C4-2B (cell line): ENCODE data around the gene GJA4.

Experiments
- H3K27ac ChIP-seq: fragments of 450-650 bp; 2 replicates; pipeline ENCODE4 v1.5.1; 2017
- ZFX ChIP-seq: fragments of 450-650 bp; IDR thresholded peaks from 2 replicates; pipeline ENCODE4 v1.6.1; 2017
- TF ChIP-seq, protein P1 (sequence below): fragments of 450-650 bp; conservative IDR thresholded peaks from 2 replicates; pipeline ENCODE4 v1.5.1; 2017; ENCODE audit warnings: mild to moderate bottlenecking

GJA4 gene

DNA sequence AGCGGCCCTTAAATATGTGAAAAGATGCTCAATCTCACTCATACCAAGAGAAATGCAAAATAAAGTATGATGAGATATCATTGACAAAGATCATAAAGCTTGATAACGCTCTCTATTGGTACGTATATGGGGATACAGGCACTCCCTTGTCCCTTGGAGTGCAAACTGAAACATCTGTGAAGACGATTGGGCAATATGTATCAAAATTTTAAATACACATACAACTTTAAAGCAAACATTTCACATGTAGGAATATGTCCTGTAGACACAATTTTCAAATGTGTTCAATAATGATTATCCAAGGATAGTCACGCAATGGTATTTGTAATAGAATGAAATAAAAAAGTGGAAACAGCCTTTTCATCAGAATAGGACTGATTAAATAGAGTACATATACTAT lies 13.8 kb upstream of the GJA4 start:
- H3K27ac ChIP-seq: no peak overlapping the region
- TF ChIP-seq, protein P1, sequence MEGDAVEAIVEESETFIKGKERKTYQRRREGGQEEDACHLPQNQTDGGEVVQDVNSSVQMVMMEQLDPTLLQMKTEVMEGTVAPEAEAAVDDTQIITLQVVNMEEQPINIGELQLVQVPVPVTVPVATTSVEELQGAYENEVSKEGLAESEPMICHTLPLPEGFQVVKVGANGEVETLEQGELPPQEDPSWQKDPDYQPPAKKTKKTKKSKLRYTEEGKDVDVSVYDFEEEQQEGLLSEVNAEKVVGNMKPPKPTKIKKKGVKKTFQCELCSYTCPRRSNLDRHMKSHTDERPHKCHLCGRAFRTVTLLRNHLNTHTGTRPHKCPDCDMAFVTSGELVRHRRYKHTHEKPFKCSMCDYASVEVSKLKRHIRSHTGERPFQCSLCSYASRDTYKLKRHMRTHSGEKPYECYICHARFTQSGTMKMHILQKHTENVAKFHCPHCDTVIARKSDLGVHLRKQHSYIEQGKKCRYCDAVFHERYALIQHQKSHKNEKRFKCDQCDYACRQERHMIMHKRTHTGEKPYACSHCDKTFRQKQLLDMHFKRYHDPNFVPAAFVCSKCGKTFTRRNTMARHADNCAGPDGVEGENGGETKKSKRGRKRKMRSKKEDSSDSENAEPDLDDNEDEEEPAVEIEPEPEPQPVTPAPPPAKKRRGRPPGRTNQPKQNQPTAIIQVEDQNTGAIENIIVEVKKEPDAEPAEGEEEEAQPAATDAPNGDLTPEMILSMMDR: no peak
- no peak for TF ChIP-seq ZFX

GRCh38 chr1:34779526-34779925 lies 13.3 kb upstream of the GJA4 start:
- no peak overlapping the region for H3K27ac ChIP-seq
- TF ChIP-seq, protein P1: no peak
- no peak for TF ChIP-seq ZFX

DNA sequence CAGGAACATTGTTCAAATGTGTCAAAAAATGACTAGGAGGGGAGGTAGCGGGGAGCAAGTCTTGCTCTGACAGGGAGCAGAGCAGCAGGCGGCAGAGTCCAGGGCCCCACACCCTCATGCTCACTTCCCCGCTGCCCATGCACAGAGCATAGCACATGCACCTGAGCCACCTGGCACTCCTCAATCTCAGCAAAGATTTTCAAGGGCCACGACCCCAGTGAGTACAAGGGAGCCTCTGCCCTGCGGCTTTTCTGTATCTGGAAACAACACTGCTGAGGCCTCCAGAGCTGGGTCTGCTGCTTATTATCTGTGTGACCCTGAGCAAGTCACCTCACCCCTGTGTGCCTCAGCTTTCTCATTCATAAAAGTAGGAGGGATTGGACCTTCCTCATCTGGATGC lies 12.8 kb upstream of the GJA4 start:
- no peak overlapping the region for H3K27ac ChIP-seq
- TF ChIP-seq, protein P1: no peak
- no peak for TF ChIP-seq ZFX

DNA sequence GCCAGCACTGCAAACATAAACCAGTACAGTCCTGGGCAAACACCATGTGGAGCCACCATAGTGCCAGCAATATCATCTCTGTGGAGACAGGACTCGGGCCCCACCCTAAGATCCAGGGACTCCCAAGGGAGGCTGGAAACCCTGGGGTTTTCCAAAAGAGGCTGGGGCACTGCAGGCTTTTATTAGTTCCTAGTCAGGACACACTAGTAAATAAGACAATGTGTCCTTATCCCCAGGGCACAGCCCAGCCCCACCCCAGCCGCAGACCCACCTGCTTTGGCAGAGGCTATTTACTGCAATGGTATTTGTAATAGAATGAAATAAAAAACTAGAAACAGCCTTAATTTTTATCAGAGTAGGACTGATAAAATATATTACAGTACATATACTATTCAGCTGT lies 12.3 kb upstream of the GJA4 start:
- no peak overlapping the region for H3K27ac ChIP-seq
- TF ChIP-seq, protein P1: no peak
- no peak for TF ChIP-seq ZFX

GRCh38 chr1:34781071-34781843 lies 11.5 kb upstream of the GJA4 start, which contains the start of gene GJB3:
Gene GJB3, plus strand, starts transcription at chr1:34781214. Its CDS starts 3,549 bp downstream, at chr1:34784763.
- TF ChIP-seq ZFX: no peak
- TF ChIP-seq, protein P1: no peak
- H3K27ac ChIP-seq: no peak within 1 kb of the TSS

DNA sequence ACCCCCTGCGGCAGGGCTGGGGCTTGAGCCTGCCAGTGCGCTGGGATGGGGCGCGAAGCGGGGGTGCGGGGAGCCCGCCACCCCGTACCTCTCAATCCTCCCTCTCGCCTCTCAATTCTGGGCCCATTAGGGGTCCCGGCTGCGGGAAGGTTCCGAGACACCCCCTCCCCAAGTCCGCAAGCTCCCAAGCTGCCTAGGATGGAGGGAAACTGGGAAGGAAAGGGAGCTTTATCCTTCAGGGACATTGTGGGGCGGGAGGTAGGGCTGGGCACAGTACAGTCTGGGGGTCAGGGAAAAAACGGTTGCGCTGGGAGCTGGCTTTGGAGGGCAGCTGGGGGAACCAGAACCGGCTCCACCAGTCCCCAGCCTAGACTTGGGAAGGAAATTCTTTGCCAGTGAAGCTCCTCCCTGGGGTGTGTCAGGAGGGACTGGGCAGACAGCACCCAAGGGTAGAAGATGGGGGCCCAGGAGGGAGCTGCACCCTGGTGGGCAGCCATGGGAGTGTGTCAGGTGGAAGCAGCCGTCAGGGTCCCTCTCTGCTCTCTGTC lies 10.9 kb upstream of the GJA4 start:
- TF ChIP-seq ZFX: no peak
- TF ChIP-seq, protein P1: no peak
- H3K27ac ChIP-seq: no peak overlapping the region

DNA sequence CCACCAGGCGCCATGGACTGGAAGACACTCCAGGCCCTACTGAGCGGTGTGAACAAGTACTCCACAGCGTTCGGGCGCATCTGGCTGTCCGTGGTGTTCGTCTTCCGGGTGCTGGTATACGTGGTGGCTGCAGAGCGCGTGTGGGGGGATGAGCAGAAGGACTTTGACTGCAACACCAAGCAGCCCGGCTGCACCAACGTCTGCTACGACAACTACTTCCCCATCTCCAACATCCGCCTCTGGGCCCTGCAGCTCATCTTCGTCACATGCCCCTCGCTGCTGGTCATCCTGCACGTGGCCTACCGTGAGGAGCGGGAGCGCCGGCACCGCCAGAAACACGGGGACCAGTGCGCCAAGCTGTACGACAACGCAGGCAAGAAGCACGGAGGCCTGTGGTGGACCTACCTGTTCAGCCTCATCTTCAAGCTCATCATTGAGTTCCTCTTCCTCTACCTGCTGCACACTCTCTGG lies 8.0 kb upstream of the GJA4 start:
- H3K27ac ChIP-seq: no peak overlapping the region
- TF ChIP-seq ZFX: no peak
- TF ChIP-seq, protein P1: no peak
